ENCODE data around the gene ANKH.

The ANKH gene

DNA sequence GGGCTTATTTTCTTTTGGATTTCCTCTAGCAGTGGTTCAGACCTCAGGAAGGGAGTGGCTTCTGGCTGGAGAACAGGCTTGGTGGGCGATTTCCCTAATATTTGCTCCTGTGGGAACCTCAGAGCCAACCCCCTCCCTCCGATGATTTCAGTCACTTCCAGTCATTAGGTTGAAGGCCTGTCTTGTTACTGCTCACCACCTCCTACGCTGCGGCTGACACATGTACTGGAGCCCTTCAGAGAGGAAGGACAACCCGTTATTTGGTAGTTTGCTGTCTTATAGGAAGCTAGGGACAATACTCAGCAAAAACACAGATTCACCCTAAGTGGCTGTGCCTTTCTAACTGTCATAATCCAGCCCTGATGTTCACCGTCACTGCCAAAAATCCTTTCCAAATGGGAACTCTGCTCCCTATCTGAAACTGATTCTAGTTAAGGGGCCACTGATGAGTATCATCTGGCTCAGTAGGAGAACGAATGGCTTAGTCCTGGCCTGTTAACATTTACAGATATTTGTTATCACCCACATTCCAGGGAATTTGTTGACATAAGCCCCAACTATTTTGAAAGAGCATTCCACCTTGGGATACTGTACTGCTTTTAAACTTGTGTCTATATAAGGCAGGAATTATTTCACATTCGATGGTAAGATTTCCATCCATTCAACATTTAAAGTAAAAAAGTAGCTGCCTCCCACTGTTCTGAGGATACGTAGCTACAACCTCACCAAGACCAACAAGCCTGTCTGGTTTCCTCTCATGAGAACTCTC lies 29.3 kb upstream of the ANKH start:
- TF ChIP-seq, protein P1, sequence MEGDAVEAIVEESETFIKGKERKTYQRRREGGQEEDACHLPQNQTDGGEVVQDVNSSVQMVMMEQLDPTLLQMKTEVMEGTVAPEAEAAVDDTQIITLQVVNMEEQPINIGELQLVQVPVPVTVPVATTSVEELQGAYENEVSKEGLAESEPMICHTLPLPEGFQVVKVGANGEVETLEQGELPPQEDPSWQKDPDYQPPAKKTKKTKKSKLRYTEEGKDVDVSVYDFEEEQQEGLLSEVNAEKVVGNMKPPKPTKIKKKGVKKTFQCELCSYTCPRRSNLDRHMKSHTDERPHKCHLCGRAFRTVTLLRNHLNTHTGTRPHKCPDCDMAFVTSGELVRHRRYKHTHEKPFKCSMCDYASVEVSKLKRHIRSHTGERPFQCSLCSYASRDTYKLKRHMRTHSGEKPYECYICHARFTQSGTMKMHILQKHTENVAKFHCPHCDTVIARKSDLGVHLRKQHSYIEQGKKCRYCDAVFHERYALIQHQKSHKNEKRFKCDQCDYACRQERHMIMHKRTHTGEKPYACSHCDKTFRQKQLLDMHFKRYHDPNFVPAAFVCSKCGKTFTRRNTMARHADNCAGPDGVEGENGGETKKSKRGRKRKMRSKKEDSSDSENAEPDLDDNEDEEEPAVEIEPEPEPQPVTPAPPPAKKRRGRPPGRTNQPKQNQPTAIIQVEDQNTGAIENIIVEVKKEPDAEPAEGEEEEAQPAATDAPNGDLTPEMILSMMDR (IDR thresholded peaks at IDR 0.05; ENCODE audit: low read depth, low read length), result no peak
- peak; percentile 39 for DNase-seq (ENCODE audit: extremely low read depth, low read depth)

DNA sequence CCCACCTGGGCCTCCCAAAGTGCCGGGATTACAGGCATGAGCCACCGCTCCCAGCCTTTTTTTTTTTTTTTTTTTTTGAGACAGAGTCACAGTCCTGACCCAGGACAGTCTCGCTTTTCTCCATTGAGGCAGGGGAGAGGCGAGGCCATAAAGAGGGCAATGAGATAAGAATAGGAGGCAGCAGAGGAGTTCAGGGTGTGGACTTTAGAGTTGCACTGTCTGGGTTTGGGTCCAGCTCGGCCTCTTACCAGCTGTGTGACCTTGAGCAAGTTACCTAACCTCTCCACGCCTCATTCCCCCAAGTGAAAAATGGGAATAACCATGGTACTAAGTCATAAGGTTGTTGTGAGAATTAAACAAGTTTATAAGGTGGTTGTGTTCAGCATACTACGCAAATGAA lies 24.6 kb upstream of the ANKH start:
- no peak for DNase-seq (ENCODE audit: extremely low read depth, low read depth)
- TF ChIP-seq, protein P1 (IDR thresholded peaks at IDR 0.05; ENCODE audit: low read depth, low read length), result no peak

DNA sequence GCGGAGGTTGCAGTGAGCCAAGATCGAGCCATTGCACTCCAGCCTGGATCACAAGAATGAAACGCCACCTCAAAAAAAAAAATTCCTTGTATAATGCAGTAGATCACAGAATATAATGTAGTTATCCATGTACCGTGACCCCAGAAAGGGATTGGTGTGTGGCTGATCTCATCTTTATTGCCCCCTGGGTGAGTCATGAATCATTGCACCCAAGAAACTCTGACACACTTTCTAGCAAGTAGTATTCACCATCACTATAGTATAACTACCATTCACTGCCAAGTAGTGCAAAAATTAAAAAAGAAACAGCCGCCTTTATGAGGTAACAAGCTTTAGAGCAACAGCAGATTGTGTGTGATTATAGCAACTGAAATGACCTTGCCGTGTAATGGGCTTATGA lies 23.7 kb upstream of the ANKH start:
- no peak for DNase-seq (ENCODE audit: extremely low read depth, low read depth)
- TF ChIP-seq, protein P1 (IDR thresholded peaks at IDR 0.05; ENCODE audit: low read depth, low read length), result no peak

DNA sequence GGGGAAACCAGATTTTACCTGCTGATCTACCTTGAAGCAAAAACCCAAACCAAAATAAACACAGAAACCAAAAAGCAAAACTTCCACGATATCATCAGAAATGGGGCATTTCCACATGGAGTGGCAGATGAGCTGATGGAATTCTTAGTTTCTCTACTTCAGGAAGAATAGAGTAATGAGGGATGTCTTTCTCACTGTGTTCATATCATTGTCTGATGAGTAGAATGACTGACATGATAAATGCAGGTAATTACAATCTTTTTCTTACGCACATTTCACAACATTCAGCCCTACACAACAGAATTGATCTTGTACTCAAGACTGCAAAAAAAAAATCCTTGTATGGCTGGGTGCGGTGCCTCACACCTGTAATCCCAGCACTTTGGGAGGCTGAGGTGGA lies 23.2 kb upstream of the ANKH start:
- TF ChIP-seq, protein P1 (IDR thresholded peaks at IDR 0.05; ENCODE audit: low read depth, low read length), result no peak
- no peak for DNase-seq (ENCODE audit: extremely low read depth, low read depth)

DNA sequence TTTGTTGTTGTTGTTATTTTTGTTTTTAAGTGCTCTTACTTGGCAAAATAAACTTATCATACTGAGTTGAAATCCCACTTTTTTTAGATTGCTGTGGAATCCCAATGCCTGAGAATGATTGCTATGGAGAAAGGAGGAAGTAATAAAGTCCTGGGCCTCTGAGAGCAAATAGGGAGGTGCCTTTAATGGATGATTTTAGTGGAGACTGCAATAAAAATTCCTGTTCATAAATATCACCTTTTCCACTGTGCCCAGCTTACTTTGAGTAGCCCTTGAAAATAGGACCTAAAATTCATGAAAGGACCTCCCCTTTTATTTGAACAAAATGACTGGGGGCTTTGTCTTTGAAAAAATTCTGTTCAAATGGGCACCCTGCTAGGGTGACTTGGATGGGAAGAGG lies 21.8 kb upstream of the ANKH start:
- no peak for DNase-seq (ENCODE audit: extremely low read depth, low read depth)
- TF ChIP-seq, protein P1 (IDR thresholded peaks at IDR 0.05; ENCODE audit: low read depth, low read length), result no peak

DNA sequence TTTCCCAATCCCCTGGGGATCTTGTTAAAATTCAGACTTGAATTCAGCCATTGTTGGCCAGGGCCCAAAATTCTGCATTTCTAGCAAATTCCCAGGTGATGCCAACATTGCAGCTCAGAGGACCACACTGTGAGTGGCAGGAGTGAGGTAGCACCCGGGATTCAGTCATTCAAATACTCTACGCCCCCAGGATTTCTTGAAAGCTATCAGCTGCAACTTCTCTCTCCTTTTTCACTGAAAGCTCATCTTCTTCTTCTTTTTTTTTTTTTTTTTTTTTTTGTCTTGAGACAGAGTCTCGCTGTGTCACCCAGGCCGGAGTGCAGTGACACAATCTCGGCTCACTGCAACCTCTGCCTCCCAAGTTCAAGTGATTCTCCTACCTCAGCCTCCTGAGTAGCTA lies 19.3 kb upstream of the ANKH start:
- no peak for DNase-seq (ENCODE audit: extremely low read depth, low read depth)
- TF ChIP-seq, protein P1 (IDR thresholded peaks at IDR 0.05; ENCODE audit: low read depth, low read length), result no peak

DNA sequence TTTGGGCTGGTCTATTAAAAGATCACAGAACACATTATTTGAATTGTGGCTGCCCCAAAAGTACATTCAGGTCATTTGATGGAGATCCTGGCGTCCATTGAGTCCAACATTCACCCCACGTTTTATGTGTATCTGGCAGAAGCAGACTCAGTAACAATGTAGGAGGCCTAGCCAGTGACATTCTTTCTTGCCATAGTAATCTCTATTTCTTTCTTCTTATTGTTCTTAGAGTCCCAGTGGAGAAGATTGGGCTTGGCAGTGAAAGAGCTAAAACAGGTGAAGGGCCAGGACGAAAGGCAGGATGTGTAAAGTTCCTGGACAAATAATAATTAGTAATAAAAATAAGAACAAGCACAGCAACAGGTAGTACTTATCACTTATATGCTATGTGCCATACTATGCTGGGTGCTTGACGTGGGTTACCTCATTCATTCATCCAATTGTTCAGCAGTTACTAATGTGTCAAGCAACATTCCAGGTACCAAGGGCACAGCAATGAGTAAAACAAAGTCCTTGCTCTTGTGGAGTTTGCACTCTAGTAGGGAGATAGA lies 12.6 kb upstream of the ANKH start:
- DNase-seq (ENCODE audit: extremely low read depth, low read depth), result no peak
- TF ChIP-seq, protein P1 (IDR thresholded peaks at IDR 0.05; ENCODE audit: low read depth, low read length), result no peak

Measured in AG09319 (cell line).